ENCODE results near the gene LYG1.

DNA sequence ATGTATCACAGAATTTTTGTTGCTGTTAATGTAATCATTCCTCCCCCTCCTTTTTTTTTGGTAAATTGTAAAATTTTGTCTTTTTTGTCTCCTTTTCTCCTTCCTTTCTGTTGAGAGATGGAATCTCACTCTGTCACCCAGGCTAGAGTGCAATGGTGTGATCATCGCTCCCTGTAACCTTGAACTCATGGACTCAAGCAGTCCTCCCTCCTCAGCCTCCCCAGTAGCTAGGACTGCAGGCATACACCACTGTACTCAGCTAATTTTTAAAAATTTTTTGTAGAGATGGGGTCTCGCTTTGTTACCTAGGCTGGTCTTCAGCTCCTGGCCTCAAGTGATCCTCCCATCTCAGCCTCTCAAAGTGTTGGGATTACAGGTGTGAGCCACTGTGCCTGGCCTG is 41.5 kb upstream of the LYG1 start:
- TF ChIP-seq, protein P1, sequence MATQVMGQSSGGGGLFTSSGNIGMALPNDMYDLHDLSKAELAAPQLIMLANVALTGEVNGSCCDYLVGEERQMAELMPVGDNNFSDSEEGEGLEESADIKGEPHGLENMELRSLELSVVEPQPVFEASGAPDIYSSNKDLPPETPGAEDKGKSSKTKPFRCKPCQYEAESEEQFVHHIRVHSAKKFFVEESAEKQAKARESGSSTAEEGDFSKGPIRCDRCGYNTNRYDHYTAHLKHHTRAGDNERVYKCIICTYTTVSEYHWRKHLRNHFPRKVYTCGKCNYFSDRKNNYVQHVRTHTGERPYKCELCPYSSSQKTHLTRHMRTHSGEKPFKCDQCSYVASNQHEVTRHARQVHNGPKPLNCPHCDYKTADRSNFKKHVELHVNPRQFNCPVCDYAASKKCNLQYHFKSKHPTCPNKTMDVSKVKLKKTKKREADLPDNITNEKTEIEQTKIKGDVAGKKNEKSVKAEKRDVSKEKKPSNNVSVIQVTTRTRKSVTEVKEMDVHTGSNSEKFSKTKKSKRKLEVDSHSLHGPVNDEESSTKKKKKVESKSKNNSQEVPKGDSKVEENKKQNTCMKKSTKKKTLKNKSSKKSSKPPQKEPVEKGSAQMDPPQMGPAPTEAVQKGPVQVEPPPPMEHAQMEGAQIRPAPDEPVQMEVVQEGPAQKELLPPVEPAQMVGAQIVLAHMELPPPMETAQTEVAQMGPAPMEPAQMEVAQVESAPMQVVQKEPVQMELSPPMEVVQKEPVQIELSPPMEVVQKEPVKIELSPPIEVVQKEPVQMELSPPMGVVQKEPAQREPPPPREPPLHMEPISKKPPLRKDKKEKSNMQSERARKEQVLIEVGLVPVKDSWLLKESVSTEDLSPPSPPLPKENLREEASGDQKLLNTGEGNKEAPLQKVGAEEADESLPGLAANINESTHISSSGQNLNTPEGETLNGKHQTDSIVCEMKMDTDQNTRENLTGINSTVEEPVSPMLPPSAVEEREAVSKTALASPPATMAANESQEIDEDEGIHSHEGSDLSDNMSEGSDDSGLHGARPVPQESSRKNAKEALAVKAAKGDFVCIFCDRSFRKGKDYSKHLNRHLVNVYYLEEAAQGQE (IDR thresholded peaks at IDR 0.05; ENCODE audit: insufficient read depth in 1 of 2, low read depth in 2 of 2, low read length in 2 of 2), result no peak
- TF ChIP-seq POLR2AphosphoS5 (IDR thresholded peaks at IDR 0.05; ENCODE audit: low read depth, low read length) (no peak), SIN3A (IDR thresholded peaks at IDR 0.05; ENCODE audit: borderline replicate concordance, insufficient read depth, low read length) (no peak)

Measured in PFSK-1 (cell line).